ENCODE measurements around the gene ATOH8. TPM values are rescaled to one million over a fixed set of nuclear protein-coding genes. Genes with fewer than 3 reads are reported as not detected.

ATOH8 gene
- total RNA-seq, 1 donor from 2014 or later, result not detected

- Mint-ChIP-seq H3K9me3 (no peaks in the 10 kb centered on the region), H3K27ac (no peak overlapping the region), H3K27me3 (peaks cover 62% of the 10 kb centered on the region), H3K36me3 (ENCODE audit: low read depth) (no peaks in the 10 kb centered on the region), H3K4me1 (peaks cover 7% of the 10 kb centered on the region), H3K4me3 (no peak overlapping the region)
- TF ChIP-seq CTCF (IDR thresholded peaks at IDR 0.05), result no peak
- intact Hi-C loops (cut with micrococcal nuclease), result no loop called here
- POLR2A ChIA-PET, result no interaction called here
- ATAC-seq (ENCODE audit: low read depth), result no peak
- DNase-seq, result no peak
- CTCF ChIA-PET, result no interaction called here
These were observed 16.2 kb downstream of the ATOH8 start for GRCh38 chr2:85769983-85770362.

GRCh38 chr2:85770369-85770768, 16.6 kb downstream of the ATOH8 start:
- Mint-ChIP-seq H3K4me3 (no peak overlapping the region), H3K4me1 (peaks cover 3% of the 10 kb centered on the region), H3K27me3 (peaks cover 58% of the 10 kb centered on the region), H3K9me3 (no peaks in the 10 kb centered on the region), H3K36me3 (ENCODE audit: low read depth) (no peaks in the 10 kb centered on the region), H3K27ac (no peak overlapping the region)
- no peak for DNase-seq
- ChIA-PET CTCF (no interaction called here), POLR2A (no interaction called here)
- TF ChIP-seq CTCF (IDR thresholded peaks at IDR 0.05), result no peak
- intact Hi-C loops (cut with micrococcal nuclease), result no loop called here
- no peak for ATAC-seq (ENCODE audit: low read depth)

DNA sequence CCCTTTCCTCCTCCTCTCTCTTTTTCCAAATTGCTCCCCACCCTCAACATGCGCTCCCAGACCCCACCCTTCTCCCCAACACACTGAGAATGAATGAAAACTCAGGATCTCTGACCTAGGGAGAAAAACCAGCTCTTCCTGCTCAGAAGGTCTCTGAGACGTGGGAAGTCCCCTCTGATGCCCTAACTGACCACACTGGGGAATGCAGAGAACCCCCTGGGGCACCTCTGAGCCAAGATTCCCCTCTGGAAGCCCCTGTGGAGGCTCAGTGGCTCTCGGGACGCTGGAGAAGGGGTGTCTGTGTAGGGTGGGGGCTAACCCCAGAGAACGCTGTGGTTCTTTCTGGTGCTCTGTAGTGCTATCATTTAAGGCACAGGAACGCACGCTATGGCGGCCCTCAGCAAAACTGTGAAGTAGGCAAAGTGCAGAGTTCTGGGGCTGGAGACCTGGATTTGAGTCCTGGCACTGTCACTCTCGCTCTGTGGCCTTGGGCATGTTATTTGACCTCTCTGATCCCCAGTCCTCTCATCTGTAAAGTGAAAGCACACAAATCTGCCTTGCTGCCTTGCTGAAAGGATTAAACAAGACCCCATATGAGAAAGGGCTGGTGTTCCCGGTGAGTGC, 17.1 kb downstream of the ATOH8 start:
- Mint-ChIP-seq H3K4me3 (no peak overlapping the region), H3K27ac (no peak overlapping the region), H3K27me3 (peaks cover 55% of the 10 kb centered on the region), H3K9me3 (no peaks in the 10 kb centered on the region), H3K4me1 (no peaks in the 10 kb centered on the region), H3K36me3 (ENCODE audit: low read depth) (no peaks in the 10 kb centered on the region)
- ChIA-PET POLR2A (no interaction called here), CTCF (no interaction called here)
- TF ChIP-seq CTCF (IDR thresholded peaks at IDR 0.05), result no peak
- no peak for ATAC-seq (ENCODE audit: low read depth)
- no peak for DNase-seq
- intact Hi-C loops (cut with micrococcal nuclease), result no loop called here

DNA sequence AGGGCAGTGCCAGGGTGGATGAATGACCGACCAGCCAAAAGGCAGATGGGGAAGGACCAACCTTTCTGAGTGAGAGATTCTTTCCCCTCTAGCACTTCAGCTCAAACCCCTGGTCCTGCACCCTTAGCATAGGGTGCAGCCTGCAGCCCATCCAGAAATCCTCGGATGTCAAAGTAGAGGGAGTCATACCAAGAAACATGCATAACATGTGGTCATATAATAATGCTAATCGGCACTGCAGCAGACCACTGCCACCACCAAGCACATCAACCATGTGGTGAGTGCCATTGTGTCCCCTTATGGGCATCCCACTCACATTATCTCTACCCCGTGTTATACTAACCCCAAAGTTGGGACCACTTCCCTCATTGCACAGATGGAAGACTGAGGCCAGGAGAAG, 17.7 kb downstream of the ATOH8 start:
- Mint-ChIP-seq H3K4me3 (no peak overlapping the region), H3K27ac (no peak overlapping the region), H3K9me3 (no peaks in the 10 kb centered on the region), H3K4me1 (no peaks in the 10 kb centered on the region), H3K27me3 (peaks cover 51% of the 10 kb centered on the region), H3K36me3 (ENCODE audit: low read depth) (no peaks in the 10 kb centered on the region)
- intact Hi-C loops (cut with micrococcal nuclease), result no loop called here
- ATAC-seq (ENCODE audit: low read depth) (no peak), DNase-seq (no peak)
- TF ChIP-seq CTCF (IDR thresholded peaks at IDR 0.05), result no peak
- ChIA-PET POLR2A (interaction anchor here (1.1 kb wide), 1 partner anchor 8 kb away, joined by 4 read pairs; no protein-coding TSS in a partner anchor), CTCF (no interaction called here)

- no peak overlapping the region for H3K27ac Mint-ChIP-seq
- no peaks in the 10 kb centered on the region for H3K9me3 Mint-ChIP-seq
- H3K36me3 Mint-ChIP-seq (ENCODE audit: low read depth), result no peaks in the 10 kb centered on the region
- intact Hi-C loops (cut with micrococcal nuclease), result no loop called here
- peaks cover 45% of the 10 kb centered on the region for H3K27me3 Mint-ChIP-seq
- ChIA-PET POLR2A (interaction anchor here (1.1 kb wide), 1 partner anchor 9 kb away, joined by 4 read pairs; no protein-coding TSS in a partner anchor), CTCF (no interaction called here)
- H3K4me1 Mint-ChIP-seq, result no peaks in the 10 kb centered on the region
- ATAC-seq (ENCODE audit: low read depth) (no peak), DNase-seq (no peak)
- TF ChIP-seq CTCF (IDR thresholded peaks at IDR 0.05), result no peak
- no peak overlapping the region for H3K4me3 Mint-ChIP-seq
These were observed 18.4 kb downstream of the ATOH8 start for GRCh38 chr2:85772019-85772745.
